HL-60 (cell line): Measurements from ENCODE around the gene PTPRF.

ENCODE experiments used
- DNase-seq, 2 experiments: peaks; one replicate each; pipeline ENCODE4 v3.0.0-alpha.2; 2010 to 2020; ENCODE audit warnings: low read depth in 1 of 2, low spot score in 1 of 2
- H3K27ac ChIP-seq: fragments of 250-450 bp; sonication (Bioruptor Pico); replicated peaks from 2 replicates; pipeline ENCODE4 v1.5.1; 2020; ENCODE audit warnings: mild to moderate bottlenecking, moderate library complexity
- H3K27me3 ChIP-seq: fragments of 250-450 bp; sonication (Bioruptor Pico); 2 replicates; pipeline ENCODE4 v1.5.1; 2021; ENCODE audit warnings: mild to moderate bottlenecking, moderate library complexity; ENCODE audit not compliant: insufficient read depth, poor library complexity, severe bottlenecking
- H3K4me3 ChIP-seq: replicated peaks from 2 replicates; pipeline ENCODE4 v1.5.1; 2011; ENCODE audit warnings: mild to moderate bottlenecking, control low read depth, low read length; ENCODE audit not compliant: insufficient read depth
- GABPA ChIP-seq: IDR thresholded peaks from 2 replicates; pipeline ENCODE4 v1.6.1; 2012; ENCODE audit warnings: low read depth
- POLR2AphosphoS5 ChIP-seq: IDR thresholded peaks from 2 replicates; pipeline ENCODE4 v1.6.1; 2012; ENCODE audit warnings: low read depth
- SPI1 ChIP-seq: IDR thresholded peaks from 2 replicates; pipeline ENCODE4 v1.6.1; 2012; ENCODE audit warnings: low read depth, mild to moderate bottlenecking, borderline replicate concordance
- TF ChIP-seq, protein P1 (sequence below): IDR thresholded peaks from one replicate; pipeline ENCODE4 v1.5.1; 2011; ENCODE audit warnings: low read length, control low read depth, inconsistent platforms; ENCODE audit not compliant: insufficient read depth
- TF ChIP-seq, protein P2 (sequence below): IDR thresholded peaks from 2 replicates; pipeline ENCODE4 v1.6.1; 2012; ENCODE audit warnings: low read depth; ENCODE audit not compliant: insufficient replicate concordance

PTPRF gene

DNA sequence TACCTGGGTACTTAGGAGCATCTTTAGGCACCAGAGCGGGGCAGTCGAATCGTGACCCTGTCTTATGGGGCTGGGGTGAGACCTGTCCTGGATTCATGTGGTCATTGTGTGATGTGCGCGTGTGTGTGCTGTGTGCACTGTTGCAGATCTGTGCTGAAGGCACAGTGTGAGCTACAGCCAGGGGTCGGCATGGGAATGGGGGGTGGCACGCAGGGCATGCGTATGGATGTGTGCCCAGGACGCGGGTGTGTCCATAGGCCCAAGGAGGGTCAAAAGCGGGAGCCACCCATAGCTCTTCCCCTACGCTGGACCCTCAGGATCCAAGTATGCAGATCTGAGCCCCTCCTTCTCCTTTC, 14.6 kb downstream of the PTPRF start:
- TF ChIP-seq, protein P1, sequence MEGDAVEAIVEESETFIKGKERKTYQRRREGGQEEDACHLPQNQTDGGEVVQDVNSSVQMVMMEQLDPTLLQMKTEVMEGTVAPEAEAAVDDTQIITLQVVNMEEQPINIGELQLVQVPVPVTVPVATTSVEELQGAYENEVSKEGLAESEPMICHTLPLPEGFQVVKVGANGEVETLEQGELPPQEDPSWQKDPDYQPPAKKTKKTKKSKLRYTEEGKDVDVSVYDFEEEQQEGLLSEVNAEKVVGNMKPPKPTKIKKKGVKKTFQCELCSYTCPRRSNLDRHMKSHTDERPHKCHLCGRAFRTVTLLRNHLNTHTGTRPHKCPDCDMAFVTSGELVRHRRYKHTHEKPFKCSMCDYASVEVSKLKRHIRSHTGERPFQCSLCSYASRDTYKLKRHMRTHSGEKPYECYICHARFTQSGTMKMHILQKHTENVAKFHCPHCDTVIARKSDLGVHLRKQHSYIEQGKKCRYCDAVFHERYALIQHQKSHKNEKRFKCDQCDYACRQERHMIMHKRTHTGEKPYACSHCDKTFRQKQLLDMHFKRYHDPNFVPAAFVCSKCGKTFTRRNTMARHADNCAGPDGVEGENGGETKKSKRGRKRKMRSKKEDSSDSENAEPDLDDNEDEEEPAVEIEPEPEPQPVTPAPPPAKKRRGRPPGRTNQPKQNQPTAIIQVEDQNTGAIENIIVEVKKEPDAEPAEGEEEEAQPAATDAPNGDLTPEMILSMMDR: no peak
- TF ChIP-seq GABPA: no peak
- TF ChIP-seq SPI1: no peak
- TF ChIP-seq, protein P2, sequence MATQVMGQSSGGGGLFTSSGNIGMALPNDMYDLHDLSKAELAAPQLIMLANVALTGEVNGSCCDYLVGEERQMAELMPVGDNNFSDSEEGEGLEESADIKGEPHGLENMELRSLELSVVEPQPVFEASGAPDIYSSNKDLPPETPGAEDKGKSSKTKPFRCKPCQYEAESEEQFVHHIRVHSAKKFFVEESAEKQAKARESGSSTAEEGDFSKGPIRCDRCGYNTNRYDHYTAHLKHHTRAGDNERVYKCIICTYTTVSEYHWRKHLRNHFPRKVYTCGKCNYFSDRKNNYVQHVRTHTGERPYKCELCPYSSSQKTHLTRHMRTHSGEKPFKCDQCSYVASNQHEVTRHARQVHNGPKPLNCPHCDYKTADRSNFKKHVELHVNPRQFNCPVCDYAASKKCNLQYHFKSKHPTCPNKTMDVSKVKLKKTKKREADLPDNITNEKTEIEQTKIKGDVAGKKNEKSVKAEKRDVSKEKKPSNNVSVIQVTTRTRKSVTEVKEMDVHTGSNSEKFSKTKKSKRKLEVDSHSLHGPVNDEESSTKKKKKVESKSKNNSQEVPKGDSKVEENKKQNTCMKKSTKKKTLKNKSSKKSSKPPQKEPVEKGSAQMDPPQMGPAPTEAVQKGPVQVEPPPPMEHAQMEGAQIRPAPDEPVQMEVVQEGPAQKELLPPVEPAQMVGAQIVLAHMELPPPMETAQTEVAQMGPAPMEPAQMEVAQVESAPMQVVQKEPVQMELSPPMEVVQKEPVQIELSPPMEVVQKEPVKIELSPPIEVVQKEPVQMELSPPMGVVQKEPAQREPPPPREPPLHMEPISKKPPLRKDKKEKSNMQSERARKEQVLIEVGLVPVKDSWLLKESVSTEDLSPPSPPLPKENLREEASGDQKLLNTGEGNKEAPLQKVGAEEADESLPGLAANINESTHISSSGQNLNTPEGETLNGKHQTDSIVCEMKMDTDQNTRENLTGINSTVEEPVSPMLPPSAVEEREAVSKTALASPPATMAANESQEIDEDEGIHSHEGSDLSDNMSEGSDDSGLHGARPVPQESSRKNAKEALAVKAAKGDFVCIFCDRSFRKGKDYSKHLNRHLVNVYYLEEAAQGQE: no peak
- TF ChIP-seq POLR2AphosphoS5: no peak
- no peak overlapping the region for H3K27ac ChIP-seq
- no peak for DNase-seq
- no peak overlapping the region for H3K4me3 ChIP-seq
- H3K27me3 ChIP-seq: no peaks in the 10 kb centered on the region

DNA sequence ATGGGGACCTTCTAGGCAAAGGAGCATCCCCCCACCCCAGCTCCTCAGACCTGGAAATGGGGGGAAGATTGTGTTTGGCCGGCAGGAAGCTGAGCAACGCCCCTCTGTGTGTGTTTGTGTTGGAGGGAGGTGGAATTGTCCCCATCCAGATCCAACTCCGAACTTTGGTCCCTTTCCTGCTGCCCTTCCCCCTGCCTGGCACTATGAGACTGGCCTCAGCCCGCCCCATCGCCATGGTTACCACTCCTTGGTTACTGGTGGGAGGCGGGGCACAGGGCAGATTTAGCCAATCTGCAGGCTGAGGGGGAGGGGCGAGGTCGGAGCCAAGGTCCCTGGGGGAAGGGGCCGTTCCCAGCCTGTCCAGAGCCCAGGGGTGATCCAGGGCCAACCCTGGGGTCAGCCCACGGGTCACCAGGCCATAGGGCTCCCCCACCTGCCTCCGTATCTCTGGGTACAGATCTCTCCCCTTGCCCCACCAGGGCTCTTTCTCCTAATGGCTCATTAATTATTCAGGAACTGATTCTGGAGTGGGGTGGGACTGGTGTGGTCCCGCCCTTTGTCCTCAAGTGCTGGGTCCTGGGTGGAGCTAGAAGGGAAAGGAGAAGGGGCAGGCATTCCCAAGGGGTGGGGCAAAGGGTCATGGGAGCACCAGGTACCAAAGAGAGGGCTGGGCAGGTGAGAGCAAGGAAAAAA, 15.2 kb downstream of the PTPRF start:
- Histone ChIP-seq H3K27me3 (peaks cover 2% of the 10 kb centered on the region), H3K4me3 (no peak overlapping the region), H3K27ac (no peak overlapping the region)
- no peak for TF ChIP-seq GABPA
- TF ChIP-seq, protein P2: no peak
- TF ChIP-seq POLR2AphosphoS5: no peak
- TF ChIP-seq SPI1: no peak
- TF ChIP-seq, protein P1: no peak
- no peak for DNase-seq

DNA sequence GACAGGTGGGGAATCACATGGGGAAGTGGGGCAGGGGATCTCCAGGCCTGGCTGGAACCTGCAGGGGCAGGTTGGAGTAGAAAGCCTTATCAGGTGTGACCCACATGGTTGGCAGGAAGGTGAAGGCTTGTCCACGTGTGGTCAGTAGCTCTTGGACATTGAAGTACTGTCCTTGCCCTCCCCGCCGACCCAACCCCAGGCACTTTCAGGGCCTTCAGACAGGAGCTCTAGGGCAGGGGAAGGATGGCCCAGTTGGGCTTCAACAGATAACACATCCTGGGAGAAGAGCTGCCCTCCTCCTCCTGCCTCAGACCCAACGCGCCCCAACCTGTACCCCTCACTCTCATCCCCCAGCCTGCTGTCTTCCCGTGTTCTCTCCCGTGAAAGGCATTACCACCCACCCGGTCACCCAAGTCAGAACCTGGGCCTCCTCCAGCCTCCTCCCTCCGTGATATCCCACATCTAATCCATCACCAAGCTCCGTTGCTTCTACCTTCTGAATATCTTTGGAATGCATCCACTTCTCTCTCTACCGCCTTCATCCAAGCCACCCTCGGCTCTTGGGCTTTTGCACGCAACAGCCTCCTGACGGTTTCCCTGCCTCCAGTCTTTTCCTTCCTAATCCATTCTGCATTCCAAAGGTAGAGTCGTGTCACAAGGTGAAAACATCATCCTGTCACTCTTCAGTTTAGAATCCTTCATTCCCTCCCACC, 15.9 kb downstream of the PTPRF start:
- DNase-seq: no peak
- H3K27me3 ChIP-seq: peaks cover 2% of the 10 kb centered on the region
- no peak overlapping the region for H3K27ac ChIP-seq
- TF ChIP-seq SPI1 (no peak), POLR2AphosphoS5 (no peak), GABPA (no peak)
- TF ChIP-seq, protein P2: no peak
- TF ChIP-seq, protein P1: no peak
- no peak overlapping the region for H3K4me3 ChIP-seq
